ENCODE data around the gene TEX9.

DNA sequence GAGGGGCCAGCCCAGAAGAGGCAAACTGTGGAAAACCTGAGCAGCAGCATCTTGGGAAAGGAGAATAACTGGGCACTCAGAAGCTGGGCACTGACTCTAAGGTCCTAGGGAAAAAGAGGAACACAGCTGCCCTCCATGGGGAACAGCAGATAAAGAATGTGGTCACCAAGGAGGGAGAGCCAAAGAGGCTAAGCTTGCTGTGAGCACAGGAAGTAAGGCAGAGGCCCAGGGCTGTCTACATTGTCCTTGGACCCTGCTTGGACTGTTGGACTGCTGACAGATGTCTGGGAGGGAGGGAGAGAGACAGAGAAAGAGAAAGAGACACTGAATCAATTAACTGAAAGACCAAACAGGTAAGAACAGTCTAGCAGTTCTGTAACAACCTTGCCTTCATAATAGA, 104.3 kb downstream of the TEX9 start:
- TF ChIP-seq, protein P1, sequence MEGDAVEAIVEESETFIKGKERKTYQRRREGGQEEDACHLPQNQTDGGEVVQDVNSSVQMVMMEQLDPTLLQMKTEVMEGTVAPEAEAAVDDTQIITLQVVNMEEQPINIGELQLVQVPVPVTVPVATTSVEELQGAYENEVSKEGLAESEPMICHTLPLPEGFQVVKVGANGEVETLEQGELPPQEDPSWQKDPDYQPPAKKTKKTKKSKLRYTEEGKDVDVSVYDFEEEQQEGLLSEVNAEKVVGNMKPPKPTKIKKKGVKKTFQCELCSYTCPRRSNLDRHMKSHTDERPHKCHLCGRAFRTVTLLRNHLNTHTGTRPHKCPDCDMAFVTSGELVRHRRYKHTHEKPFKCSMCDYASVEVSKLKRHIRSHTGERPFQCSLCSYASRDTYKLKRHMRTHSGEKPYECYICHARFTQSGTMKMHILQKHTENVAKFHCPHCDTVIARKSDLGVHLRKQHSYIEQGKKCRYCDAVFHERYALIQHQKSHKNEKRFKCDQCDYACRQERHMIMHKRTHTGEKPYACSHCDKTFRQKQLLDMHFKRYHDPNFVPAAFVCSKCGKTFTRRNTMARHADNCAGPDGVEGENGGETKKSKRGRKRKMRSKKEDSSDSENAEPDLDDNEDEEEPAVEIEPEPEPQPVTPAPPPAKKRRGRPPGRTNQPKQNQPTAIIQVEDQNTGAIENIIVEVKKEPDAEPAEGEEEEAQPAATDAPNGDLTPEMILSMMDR (IDR thresholded peaks at IDR 0.05; ENCODE audit: insufficient read depth, low read depth, low read length), result no peak
- no peak for TF ChIP-seq EZH2 (IDR thresholded peaks at IDR 0.05; ENCODE audit: insufficient read depth, low read length)

Measured in astrocyte (in vitro differentiated cells and primary cell).